Sciatic nerve (tissue), 2 donors: ENCODE results near the gene FN3KRP. TPM values are rescaled to one million over a fixed set of nuclear protein-coding genes. Genes with fewer than 3 reads are reported as not detected.

Experiments used
- ATAC-seq: fragments of 200-7000 bp; cut with Tn5 transposase; one replicate; pipeline ENCODE4 v1.9.1; 2020; ENCODE audit warnings: mild to moderate bottlenecking, moderate library complexity
- DNase-seq: peaks from one replicate; pipeline ENCODE4 v3.0.0-alpha.2; 2020; ENCODE audit warnings: low spot score
- intact Hi-C: fragments of 100-400 bp; cut with DNase I; formaldehyde crosslinking; loops from one replicate; pipeline ENCODE4 v1.14.2; 2022
- total RNA-seq: library from RNA; stranded (reverse); fragmentation: NEBNext Ultra II Directional; extraction: Animal tissue kit (Norgen Biotek cat#: 25700); gene quantifications from one replicate; pipeline ENCODE4 v1.2.1, GENCODE V29; 2021
- donor health status: DM: no; HTN: no; CAD: no.
- donor health status: DM: no; HTN: no; CAD: no.

FN3KRP gene, protein sequence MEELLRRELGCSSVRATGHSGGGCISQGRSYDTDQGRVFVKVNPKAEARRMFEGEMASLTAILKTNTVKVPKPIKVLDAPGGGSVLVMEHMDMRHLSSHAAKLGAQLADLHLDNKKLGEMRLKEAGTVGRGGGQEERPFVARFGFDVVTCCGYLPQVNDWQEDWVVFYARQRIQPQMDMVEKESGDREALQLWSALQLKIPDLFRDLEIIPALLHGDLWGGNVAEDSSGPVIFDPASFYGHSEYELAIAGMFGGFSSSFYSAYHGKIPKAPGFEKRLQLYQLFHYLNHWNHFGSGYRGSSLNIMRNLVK
- 32.3 TPM for total RNA-seq

DNA sequence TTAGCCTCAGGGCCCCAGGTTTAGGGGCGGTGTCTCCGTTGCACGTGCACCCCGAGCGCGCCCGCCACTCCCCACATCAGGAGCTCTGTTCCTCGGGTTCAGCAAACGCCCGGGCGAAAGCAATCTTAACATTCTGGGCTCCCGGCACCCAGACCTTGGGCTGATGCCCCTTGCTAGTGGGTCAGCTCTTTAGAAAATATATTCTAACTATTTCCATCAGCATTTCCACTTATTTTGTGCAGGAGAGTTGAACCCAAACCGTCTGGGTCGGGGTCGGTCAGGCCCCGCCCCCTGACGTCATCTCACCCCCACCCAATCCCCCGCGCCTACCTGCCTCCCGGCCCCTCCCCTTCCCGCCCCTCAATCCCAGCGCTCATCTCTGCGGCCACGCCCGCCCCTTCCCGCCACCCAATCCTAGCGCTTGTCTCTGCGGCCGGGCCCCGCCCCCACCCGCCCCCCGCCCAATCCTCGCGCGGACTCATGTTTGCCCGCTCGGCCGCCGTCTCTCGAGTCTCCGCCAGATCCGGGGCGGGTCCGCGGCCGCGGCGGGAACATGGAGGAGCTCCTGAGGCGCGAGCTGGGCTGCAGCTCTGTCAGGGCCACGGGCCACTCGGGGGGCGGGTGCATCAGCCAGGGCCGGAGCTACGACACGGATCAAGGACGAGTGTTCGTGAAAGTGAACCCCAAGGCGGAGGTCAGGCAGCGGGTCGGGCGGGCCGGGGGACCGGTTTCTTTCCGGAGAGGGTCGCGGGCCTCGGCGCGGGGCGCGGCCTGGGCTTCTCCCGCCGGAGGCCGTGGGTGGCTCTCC is at the start of gene FN3KRP:
TSS of gene FN3KRP (plus strand) at position 504 of the 808 bp plus-strand sequence. CDS start at position 554, 50 bp downstream.
- peak; percentile 95 for ATAC-seq
- intact Hi-C loops: no loop called here
- DNase-seq: peak; percentile 95

DNA sequence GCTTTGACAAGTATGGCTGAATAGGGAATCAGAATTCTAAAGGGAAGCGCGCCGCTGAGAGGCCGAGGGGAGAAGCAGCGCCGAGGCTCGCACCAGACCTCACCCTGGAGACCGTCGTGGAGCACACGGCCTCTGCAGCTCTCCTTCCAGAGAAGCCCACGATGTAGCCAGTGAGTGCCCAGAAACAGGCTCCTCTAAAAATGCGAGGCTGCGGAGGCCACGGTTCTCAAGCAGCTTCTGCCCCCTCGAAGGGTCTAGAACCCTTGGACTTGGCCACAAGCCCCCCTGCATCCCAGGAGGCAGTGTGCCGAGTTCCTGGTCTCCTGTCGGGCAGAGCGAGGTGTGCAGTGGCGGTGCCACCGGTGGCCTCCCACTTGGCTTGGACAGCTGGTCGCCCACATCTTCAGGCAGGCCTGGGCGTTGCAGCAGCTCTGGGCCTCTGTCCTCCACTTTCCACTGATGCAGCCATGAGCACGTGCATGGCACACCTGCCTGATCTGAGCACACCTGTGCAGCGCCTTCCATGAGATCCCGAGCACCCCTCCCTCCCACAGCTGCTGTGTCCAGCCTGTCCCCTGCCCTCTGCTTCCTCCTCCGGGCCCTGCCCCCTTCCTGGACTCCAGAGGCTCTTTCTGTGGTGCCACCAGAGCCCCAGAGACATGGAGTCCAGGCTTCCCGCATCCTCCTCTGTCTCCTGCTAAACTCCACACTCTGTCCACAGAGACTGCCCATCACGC is 49.4 kb upstream of the FN3KRP start:
- ATAC-seq (no peak), DNase-seq (no peak)
- intact Hi-C loops: no loop called here

DNA sequence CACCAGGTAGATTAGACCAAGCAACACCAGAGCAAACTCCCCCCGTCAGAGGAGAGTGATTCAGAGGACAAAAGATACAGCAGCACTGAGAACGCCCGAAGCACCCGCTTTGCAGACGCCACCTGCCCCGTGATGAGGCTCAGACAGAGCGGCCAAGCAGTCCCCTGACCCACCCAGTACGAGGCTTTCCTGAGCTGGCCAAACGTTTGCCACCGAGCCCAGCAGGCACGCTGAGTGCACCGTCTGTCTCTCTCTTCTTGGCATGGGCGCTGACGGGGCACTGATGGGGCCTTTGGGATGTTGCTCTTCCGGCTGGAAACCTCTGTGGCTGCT is 48.9 kb upstream of the FN3KRP start:
- DNase-seq (no peak), ATAC-seq (no peak)
- intact Hi-C loops: no loop called here

DNA sequence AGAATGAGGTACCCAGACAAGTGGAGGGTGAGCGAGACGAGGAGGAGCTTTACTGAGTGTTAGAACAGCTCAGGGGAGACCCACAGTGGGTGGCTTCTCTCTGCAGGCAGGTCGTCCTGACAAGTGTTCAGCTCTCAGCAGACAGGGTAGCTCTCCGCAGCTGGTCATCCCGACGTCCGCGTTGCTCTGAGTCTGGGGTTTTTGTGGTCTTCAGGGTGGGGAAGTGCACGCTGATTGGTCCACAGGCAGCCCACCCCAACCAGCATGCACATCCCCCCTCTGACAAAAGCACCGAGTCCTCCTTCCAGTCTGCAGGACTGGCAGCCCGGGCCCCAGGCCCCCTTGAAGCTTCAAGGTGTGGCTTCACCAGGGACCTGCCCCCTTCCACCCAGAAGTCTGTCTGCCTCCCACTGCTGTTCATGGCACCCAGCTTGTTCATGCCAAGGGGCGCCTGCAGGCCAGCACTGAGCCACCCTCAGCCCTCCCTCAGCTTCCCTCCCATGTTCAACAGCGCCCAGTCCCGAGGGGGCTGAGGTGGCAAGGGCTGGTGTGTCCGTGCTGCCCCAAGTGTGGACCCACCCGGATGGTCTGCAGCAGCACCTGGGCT is 48.4 kb upstream of the FN3KRP start:
- DNase-seq (no peak), ATAC-seq (no peak)
- intact Hi-C loops: no loop called here

DNA sequence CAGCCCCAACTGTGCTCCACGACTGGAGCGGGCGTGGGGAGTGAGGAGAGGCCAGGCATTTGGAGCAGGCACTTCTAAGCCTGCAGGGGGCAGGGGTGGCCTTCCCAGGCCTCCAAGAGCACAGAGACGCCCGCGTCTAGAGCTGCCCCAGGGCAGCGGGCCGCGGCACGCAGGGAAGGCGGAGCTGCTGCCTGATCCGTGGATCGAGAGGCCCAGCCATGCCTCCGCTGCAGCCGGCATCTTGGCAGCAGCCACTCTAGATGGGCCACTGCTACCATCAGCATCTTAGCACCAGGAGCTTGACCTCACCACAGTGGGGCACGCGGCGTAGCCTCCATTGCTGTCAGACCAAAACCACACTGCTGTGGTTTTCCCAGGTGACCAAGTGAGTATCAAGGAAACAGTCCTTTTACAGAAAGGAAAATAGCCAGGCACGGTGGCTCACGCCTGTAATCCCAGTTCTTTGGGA is 47.8 kb upstream of the FN3KRP start:
- ATAC-seq (peak; percentile 87), DNase-seq (no peak)
- intact Hi-C loops: no loop called here

DNA sequence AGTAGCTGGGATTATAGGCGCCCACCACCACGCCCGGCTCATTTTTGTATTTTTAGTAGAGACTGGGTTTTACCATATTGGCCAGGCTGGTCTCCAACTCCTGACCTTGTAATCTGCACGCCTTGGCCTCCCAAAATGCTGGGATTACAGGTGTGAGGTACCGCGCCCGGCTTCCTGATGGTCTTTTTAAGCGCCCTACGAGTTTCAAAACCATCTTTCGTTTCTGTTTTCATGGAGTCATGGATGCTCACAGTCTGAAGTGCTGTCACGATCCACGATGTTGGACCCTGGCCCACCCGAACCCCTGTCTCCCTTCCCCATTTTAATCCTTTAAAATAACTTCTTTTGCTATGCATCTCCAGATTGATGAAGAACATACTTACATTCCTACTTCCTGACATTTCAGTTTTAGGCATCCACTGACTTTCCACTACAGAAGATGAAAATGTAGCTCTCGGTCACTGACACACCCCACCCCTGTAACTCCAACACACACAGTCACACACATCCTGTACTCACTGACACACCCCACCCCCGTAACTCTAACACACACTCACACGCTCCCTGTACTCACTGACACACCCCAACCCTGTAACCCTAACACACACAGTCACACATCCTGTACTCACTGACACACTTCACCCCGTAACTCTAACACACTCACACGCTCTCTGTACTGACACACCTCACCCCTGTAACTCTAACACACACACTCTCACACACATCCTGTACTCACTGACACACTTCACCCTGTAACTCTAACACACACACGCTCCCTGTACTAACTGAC is 45.6 kb upstream of the FN3KRP start:
- ATAC-seq: no peak
- intact Hi-C loops: no loop called here
- DNase-seq: peak; percentile 42

DNA sequence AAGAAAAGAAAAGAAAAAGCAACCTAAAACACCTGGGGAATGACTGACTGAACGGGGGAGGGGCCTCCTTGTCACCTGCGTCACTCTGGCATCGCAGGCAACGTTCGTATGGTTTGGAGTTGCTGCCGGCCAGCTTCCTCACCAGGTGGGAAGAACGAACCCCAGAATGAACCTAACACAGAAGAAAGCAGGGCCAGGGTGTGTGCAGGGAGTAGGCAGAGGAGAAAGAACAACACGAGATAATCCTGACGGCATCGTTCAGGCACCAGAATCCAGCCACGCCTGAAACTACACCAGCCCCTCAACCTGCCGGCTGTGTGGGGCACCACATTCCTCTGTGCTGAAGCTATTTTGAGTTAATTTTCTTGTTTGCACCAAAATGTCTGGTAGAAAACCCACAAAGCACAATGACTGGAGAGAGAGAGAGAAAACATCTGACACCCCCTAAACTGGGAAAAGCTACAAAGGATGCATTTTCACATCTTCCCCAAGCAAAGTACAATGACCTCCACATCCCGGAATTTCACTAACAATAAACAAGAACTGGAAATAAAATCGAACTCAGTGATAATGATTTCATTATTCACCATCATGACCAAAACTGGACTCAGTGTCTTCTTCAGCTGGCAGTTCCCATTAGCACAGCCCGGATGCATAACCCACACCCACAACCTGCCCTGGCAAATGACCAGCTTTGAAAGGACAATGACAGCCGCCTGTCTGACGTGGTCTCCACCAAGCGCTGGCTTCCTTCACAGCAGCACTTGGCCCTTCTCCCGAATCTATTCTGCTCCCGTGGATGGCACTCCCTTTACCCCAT is 41.6 kb upstream of the FN3KRP start:
- ATAC-seq (peak; percentile 55), DNase-seq (no peak)
- intact Hi-C loops: no loop called here

DNA sequence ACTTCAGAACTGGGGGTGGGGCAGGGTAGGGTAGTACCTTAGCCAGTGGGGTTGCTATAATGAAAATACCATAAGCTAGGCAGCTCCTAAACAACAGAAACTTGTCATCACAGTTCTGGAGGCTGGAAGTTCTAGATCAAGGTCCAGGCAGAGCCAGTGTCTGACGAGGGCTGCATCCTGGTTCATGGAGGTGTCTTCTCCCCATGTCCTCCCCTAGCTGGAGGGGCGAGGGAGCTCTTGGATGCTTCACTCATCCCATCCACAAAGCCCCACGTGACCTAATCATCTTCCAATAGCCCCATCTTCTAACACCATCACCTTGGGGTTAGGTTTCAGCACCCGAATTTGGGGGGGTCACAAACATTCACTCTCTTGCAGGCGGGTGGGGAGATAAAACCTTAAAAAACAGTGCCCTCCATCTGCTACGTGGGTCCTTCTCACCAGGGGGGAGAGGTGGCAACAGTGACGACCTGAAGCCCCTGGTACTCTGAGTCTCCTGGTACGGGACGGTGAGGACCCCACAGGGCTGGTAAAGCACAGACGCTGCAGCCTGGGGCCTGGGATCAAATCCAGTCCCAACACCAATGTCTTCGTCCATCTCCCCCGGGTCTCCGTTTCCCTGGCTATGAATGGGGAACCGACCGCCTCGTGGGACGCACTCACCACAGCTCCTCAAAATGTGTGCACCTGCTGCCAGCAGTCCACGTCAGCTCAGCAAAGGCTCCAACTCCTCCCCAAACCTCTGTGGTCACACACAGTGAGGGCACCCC is 40.8 kb upstream of the FN3KRP start:
- ATAC-seq: peak; percentile 11
- no peak for DNase-seq
- intact Hi-C loops: no loop called here

DNA sequence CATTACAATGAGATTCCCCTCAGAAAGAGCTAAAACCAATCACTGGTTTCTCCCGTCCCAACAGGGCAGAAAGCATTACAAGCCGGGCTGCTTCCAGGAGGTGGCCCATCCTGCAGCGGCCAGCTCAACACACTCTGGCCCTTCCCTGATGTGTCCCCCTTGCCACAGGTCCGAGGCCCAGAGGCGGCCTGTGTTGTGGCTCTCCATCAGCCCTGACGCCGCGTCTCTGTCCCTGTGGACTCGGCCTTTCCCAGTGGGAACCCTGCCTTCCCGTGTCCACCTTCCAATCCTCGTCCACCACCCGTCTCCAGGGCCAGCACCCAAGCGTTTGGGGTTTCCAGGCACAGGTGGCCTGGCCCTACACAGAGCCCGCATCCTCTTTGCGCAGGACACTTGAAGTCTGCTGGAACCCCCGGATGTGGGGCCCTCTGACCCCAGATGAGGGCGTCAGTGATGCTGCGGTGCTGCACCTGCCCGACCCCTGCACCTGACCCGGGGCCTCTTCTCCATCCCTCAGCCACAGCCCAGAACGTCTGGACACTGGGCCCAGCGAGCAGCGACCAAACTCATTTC is 39.1 kb upstream of the FN3KRP start:
- intact Hi-C loops: no loop called here
- no peak for ATAC-seq
- no peak for DNase-seq

DNA sequence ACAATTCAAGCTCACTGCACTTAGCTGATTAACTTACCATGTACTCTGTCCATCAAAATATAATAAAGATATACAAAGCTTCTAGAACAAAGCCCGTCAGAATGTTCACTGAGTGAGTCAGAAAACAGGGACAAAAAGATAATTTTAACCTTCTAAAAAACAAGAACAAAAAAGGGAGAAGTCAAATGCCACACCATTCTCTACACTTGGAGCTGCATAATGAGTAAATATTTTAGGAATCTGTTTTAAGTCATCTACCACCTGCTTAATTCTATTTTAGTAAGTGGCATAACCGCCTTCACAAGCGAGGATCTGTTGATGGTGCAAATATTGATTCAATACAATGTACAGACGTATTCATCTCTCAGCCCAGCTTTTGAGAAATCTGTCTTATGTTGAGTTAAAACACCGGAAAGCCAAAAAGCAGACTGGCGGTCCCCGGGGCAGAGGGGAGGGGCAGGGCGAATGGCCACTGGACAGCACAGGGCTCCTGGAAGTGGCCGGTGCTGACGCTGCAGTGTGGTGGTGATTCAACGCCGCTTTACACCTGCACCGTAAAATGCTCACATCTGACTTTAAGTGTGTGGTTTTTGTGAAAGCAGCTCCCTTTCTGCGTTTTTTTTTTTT is 38.1 kb upstream of the FN3KRP start:
- DNase-seq (no peak), ATAC-seq (no peak)
- intact Hi-C loops: no loop called here

DNA sequence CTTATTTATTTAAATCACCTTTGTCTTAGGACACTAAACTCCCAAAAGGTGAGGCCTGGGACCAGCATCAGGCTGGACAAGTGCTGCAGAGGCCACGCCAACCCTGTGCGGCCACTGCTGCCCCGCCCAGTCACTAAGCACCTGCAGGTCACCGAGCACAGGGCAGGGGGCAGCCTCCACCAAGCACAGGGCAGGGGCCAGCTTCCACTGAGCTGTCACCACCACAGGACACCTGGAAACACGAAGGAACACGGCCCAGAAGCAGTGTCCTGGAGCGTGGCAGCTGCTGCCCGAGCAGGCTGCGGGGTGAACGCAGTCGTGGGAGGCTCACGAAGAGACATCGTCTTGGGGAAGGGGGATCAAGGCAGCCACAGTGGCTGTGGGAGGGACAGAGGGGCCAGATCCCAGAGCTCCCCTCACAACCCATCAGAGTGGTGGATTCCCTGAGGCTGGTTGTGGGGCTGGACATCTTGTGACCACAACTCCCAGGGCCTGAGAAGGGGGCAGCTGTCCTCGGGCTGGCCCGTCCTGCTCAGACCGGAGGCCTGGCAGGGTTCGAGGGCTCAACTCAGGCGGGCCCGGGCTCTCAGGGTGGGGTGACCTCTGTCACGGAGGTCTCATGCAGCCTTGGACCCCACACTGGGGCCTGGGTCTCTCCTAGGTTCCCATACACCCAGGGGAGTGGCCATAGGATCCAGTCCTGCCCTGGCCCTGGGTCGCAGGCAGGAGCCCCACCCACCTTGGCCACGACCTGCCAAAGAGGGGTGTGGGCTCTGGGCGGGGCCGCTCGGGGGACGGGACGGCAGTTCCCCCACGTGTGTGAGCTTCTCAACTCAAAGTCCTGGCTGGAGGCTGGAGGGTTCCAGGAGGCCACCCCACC is 36.7 kb upstream of the FN3KRP start:
- DNase-seq (no peak), ATAC-seq (no peak)
- intact Hi-C loops: no loop called here

DNA sequence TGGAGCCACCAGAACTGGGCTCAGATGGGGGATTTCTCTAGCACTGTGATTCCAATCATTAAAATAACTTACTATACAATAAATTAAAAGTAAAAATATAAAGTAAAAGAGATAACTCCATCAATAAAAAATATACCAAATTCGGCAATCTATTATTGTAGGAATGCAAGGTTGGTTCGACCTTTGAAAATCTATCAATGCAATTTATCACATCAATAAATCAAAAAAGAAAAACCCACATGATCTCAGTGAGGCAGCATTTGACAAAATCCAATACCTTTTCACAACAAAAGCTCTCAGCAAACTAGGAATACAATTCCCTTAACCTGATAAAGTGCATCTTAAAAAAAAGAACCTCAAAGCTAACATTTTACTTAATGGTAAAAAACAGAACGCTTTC is 35.0 kb upstream of the FN3KRP start:
- ATAC-seq: no peak
- no peak for DNase-seq
- intact Hi-C loops: no loop called here

DNA sequence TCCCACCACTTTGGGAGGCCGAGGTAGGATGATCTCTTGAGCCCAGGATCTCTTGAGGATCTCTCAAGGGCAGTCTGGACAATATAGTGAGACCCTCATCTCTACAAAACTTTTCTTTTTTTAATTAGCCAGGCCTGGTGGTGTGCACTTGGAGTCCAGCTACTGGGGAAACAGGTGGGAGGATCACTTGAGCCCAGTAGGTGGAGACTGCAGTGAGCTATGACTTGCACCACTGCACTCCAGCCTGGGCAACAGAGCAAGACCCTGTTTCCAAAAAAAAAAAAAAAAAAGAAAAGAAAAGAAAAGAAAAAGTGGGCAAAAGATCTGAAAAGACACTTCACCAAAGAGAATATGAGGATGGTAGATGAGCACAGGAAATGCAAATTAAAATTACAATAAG is 33.0 kb upstream of the FN3KRP start:
- DNase-seq (no peak), ATAC-seq (no peak)
- intact Hi-C loops: no loop called here

DNA sequence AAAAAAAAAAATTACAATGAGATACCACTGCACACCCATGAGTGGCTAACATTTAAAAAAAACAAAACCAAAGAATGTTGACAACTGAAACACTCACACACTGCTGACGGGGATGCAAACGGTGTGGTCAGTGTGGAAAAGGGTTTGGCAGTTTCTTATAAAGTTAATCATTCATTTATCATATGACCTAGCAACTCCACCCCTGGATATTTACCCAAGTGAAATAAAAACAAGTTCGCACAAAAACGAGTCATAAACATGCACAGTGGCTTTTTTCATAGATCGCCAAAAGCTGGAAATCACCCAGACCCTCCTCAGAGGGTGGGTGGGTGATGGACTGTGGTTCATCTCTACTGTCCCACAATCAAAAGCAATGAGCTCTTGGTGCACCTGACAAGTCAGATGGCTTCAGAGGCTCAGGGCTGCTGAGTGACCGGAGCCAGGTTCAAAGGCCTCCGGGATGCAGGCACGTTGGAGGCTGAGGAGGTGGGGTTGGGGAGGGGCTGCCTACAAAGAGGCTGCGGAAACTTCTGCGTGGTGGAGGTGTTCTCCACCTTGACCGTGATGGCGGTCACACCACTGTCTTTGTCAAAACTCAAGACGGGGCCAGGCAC is 32.2 kb upstream of the FN3KRP start:
- DNase-seq (no peak), ATAC-seq (no peak)

DNA sequence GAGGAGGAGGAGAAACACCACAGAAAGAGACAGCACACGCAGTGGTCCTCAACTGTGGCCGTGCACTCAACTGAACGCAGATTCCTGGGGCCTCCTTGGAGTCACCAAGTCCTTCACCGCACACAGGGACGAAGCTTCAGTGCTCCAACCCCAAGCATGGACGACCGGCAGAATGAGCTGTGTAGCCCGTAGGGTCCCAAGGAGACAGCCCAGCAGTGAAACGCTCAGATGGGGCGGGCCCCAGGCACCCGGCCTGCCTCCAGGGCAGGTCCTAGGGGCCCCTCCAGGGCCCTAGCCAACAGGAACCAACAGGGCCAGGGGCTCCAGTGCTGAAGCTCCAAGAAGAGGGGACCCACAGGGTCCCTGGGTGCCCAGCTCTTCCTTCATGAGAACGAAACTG is 31.2 kb upstream of the FN3KRP start:
- intact Hi-C loops: no loop called here
- ATAC-seq: peak; percentile 20

More for the DNA sequence above, 32.2 kb upstream of the FN3KRP start:
- intact Hi-C loops: no loop called here

More for the DNA sequence above, 31.2 kb upstream of the FN3KRP start:
- no peak for DNase-seq
